Stimulated activated naive B cell treated with anti-CD40 and anti-IgM and Interleukin-4, amounts not matched to agents 10 μg/mL and 1 μg/mL and 100 μg/mL, for 72 hours (primary cell): ENCODE results near the gene MIA.

Experiments
- ATAC-seq, 2 donors: fragments of 150-1000 bp; cut with Tn5 transposase; replicated peaks; 2 replicates each; pipeline ENCODE4 v1.10.0; 2021; ENCODE audit warnings: moderate library complexity in 1 of 2
- DNase-seq: peaks from one replicate; pipeline ENCODE4 v3.0.0; 2021
- H3K27ac Mint-ChIP-seq: one replicate; pipeline ENCODE4 v1.8.0; 2022; ENCODE audit warnings: mild to moderate bottlenecking, mixed read lengths
- H3K27me3 Mint-ChIP-seq, 2 donors: one replicate each; pipeline ENCODE4 v1.8.0; 2022; ENCODE audit warnings: mixed read lengths in 2 of 2
- H3K36me3 Mint-ChIP-seq, 2 donors: one replicate each; pipeline ENCODE4 v1.8.0; 2022; ENCODE audit warnings: mixed read lengths in 2 of 2, mild to moderate bottlenecking in 1 of 2
- H3K4me1 Mint-ChIP-seq, 2 donors: one replicate each; pipeline ENCODE4 v1.8.0; 2022; ENCODE audit warnings: mixed read lengths in 2 of 2, mild to moderate bottlenecking in 1 of 2
- H3K4me3 Mint-ChIP-seq, 2 donors: one replicate each; pipeline ENCODE4 v1.8.0; 2022; ENCODE audit warnings: mild to moderate bottlenecking in 2 of 2, mixed read lengths in 2 of 2, moderate library complexity in 1 of 2
- H3K9me3 Mint-ChIP-seq, 2 donors: one replicate each; pipeline ENCODE4 v1.8.0; 2022; ENCODE audit warnings: mixed read lengths in 2 of 2, mild to moderate bottlenecking in 1 of 2

The MIA gene

DNA sequence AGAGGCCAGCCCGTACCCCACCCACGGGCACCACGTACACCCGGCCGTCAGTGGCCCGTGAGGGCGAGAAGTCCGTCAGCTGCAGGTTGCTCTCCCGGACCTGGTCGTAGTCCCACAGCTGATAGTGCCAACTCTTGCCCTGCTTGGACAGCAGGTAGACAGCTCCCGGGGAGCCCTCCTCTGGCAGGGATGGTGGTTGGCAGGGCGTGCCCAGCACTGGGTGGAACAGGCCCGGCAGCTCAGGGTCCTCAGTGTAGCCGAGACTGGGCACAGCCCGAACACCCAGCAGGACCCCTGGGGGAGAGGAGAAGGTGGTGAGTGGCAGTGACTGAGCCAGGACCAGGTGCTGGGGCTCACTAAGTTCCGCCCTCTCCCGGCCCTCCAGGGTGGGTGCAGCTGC, 32.8 kb upstream of the MIA start:
- ATAC-seq (no peak), DNase-seq (no peak)
- Mint-ChIP-seq H3K4me1 (peaks cover 4 to 5% of the 10 kb centered on the region in 2 donors), H3K27me3 (no peaks in the 10 kb centered on the region), H3K36me3 (peaks cover 18 to 28% of the 10 kb centered on the region in 2 donors), H3K4me3 (no peak overlapping the region), H3K27ac (no peak overlapping the region), H3K9me3 (no peaks in the 10 kb centered on the region)

DNA sequence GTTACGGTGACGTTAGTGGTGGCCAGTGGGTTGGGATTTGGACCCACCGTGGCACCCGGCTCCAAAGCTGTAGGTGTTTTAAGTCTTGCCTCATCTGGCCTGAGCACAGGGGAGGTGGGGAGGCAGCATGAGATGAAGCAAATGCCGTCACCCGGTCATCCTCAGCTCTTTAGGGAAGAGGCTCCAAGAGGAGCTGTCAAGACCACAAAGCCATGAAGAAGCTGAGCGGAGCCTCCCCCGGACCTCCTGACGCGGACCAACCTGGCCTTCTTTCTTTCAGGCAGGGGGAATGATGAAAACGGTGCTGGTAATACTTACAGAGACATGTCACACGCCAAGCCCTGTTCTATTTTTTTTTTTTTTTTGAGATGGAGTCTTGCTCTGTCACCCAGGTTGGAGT, 32.4 kb upstream of the MIA start:
- no peak for ATAC-seq
- no peak overlapping the region for H3K27ac Mint-ChIP-seq
- H3K27me3 Mint-ChIP-seq, result no peaks in the 10 kb centered on the region
- peaks cover 15 to 25% of the 10 kb centered on the region in 2 donors for H3K36me3 Mint-ChIP-seq
- peaks cover 4 to 5% of the 10 kb centered on the region in 2 donors for H3K4me1 Mint-ChIP-seq
- no peak overlapping the region for H3K4me3 Mint-ChIP-seq
- no peaks in the 10 kb centered on the region for H3K9me3 Mint-ChIP-seq
- DNase-seq, result no peak

DNA sequence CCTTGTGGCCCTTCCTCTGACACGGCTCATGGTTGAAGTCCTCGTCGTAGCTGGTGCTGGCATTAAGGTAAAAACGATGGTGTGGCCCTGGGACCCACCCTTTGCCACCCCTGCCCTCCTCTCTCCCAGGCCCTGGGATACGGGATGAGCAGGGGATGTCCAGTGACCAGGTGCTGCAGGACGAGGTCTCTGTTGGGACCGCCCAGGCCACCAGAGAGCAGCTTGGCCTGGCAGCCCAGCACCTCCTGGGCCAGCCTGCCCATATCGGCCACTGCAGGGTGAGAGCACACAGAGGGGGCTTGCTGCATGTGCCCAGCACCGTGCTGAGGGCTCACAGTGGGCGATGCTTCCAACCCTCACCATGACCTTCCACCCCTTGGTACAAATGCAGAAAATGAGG, 31.4 kb upstream of the MIA start:
- H3K27ac Mint-ChIP-seq, result no peak overlapping the region
- peaks cover 18 to 28% of the 10 kb centered on the region in 2 donors for H3K36me3 Mint-ChIP-seq
- H3K27me3 Mint-ChIP-seq, result no peaks in the 10 kb centered on the region
- no peak overlapping the region for H3K4me3 Mint-ChIP-seq
- H3K9me3 Mint-ChIP-seq, result no peaks in the 10 kb centered on the region
- no peak for ATAC-seq
- peaks cover 9 to 12% of the 10 kb centered on the region in 2 donors for H3K4me1 Mint-ChIP-seq
- no peak for DNase-seq

DNA sequence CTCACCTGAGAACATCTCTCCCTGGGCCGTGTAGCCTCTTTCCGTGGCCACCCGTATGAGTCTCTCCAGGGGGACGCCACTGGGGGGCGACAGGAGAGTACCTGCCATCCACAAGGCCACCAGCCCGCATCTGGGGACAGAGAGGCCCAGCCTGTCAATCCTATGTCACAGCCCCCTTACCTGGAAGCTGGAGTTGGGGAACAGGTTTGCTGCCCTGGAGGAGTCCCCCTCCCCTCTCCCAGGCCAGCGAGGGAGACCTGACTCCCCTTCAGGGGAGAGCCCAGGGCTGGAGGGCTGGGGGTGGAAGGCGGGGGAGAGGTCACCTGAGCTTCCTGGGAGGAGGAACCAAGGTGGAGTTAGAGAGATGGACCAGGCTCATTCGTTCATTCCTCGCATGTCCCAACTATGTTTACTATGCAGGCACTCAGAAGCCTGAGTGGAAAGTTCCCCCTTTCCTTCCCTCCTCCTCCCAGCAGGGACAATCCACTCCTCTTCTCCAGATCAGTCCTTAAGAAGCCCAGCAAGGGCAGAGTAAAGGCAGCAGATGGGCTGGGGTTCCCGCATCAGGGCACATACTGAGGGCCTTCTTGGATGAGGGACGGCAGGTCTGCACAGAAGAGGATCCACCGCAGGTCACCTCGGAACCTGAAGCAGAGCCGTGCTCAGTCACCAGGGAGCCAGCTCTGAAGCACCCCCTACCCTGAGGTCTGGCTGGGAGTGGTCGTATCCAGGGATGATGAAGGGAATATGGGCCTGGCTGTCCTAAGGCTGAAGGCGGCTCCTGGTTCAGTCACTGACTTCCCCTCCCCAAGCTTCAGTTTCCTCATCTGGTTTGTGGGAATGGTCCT, 30.5 kb upstream of the MIA start:
- Mint-ChIP-seq H3K36me3 (peaks cover 13 to 23% of the 10 kb centered on the region in 2 donors), H3K4me1 (peaks cover 11 to 15% of the 10 kb centered on the region in 2 donors), H3K9me3 (peaks cover 0 to 2% of the 10 kb centered on the region in 2 donors), H3K4me3 (no peak overlapping the region), H3K27me3 (no peaks in the 10 kb centered on the region), H3K27ac (peak overlapping the region; percentile 34)
- DNase-seq (no peak), ATAC-seq (no peak)

DNA sequence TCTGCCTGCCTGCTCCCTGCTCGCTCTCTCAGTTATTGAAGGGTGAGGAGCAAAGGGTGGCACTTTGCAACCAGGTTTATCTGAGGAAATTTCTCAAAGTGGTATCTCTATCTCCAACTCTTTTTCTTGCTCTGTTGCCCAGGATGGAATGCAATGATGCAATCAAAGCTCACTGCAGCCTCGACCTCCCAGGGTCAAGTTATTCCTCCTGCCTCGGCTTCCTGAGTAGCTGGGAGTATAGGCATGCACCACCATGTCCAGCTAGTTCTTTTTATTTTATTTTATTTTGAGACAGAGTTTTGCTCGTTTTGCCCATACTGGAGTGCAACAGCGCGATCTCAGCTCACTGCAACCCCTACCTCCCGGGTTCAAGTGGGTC, 29.9 kb upstream of the MIA start:
- Mint-ChIP-seq H3K4me1 (peaks cover 12 to 18% of the 10 kb centered on the region in 2 donors), H3K27me3 (no peaks in the 10 kb centered on the region), H3K36me3 (peaks cover 13 to 26% of the 10 kb centered on the region in 2 donors), H3K9me3 (peaks cover 0 to 2% of the 10 kb centered on the region in 2 donors), H3K4me3 (no peak overlapping the region), H3K27ac (no peak overlapping the region)
- no peak for DNase-seq
- no peak for ATAC-seq

DNA sequence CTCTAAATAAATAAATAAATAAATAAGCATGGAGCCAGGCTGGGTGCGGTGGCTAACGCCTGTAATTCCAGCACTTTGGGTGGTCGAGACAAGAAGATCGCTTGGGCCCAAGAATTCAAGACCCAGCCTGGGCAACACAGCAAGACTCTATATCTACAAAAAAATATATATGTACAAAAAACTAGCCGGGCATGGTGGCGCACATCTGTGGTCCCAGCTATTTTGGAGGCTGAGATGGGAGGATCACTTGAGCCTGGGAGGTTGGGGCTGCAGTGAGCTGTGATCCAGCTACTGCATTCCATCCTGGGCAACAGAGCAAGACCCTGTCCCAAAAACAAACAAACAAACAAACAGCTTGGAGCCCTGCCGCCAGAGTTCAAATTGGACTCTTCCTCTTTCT, 27.8 kb upstream of the MIA start:
- ATAC-seq (no peak), DNase-seq (no peak)
- H3K4me3 Mint-ChIP-seq, result no peak overlapping the region
- peaks cover 0 to 2% of the 10 kb centered on the region in 2 donors for H3K9me3 Mint-ChIP-seq
- H3K36me3 Mint-ChIP-seq, result peaks cover 20 to 30% of the 10 kb centered on the region in 2 donors
- H3K27me3 Mint-ChIP-seq, result no peaks in the 10 kb centered on the region
- no peak overlapping the region for H3K27ac Mint-ChIP-seq
- peaks cover 13 to 22% of the 10 kb centered on the region in 2 donors for H3K4me1 Mint-ChIP-seq

DNA sequence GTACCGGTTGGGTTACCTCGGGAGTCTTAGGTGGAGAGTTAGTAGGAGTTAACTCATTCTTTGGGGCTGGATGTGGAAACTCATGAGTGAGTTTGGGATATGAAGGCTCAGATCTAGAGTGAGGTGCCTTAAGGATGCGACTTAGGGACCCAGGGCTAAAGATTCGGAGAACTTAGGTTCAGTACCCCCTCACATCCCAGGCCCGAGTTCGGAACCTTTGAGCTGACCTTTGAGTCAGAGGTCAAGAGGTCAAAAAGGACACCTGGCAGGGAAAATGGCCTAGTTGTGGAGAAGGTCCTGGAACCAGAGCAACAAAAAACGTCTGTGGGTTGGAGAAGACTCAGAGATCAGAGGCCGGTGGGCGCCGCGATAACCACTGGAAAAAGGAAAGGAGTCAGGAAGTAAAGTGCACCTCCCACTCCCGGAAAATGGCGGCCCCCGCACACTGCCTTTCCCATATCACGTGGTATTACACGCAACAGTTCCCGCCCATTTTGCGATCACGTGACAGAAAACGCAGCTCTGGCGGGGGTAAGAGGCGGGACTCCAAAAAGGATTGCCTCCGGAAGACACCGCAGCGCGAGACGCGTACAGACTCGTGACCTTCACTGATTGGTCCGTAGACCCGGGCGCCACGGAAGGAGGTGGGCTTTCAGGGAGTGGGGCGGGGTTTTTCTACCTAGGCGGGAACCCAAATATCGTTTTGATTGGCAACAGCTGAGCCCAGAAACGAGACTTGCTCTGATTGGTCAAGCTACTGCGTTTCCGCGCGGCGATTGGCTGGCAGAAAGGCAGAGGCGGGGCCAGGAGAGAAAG, 25.1 kb upstream of the MIA start, which contains the start of gene ACTMAP:
Gene ACTMAP (minus strand): TSS at position 420 of the 816 bp plus-strand sequence. CDS start 674 bp downstream, outside the sequence.
- Mint-ChIP-seq H3K36me3 (peaks cover 34 to 41% of the 10 kb centered on the region in 2 donors), H3K4me1 (peaks cover 25 to 45% of the 10 kb centered on the region in 2 donors), H3K4me3 (peak within 1 kb of the TSS; percentile 85 to 99), H3K9me3 (peaks cover 0 to 2% of the 10 kb centered on the region in 2 donors), H3K27me3 (no peaks in the 10 kb centered on the region), H3K27ac (peak within 1 kb of the TSS; percentile 99)
- ATAC-seq (peak; percentile 89 to 90), DNase-seq (peak; percentile 100)

DNA sequence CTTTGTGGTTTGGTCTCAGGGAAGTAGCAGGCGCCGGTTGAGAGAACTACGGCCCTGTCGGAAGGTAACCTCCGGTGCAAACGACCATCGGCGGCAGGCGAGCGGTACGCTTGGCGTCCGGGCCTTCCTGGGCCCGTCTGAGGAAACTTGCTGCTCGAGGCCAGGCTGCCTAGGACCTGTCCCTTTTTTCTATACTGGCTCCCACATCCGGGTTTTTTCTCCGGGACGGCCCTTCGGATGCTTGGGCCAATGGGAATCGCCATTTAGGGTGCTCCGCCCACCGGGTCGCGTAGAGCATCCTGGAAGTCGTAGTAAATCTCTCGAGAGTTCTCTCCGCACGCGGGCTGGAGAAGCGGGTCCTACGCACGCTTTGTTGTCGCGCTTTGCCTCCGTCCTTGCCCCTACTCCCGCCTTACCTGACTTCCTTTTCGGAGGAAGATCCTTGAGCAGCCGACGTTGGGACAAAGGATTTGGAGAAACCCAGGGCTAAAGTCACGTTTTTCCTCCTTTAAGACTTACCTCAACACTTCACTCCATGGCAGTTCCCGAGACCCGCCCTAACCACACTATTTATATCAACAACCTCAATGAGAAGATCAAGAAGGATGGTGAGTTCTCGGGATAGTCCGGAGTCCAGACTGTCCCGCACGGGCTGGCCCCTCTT, 24.3 kb upstream of the MIA start, which contains the start of gene SNRPA:
Gene SNRPA (plus strand): TSS at position 330 of the 664 bp plus-strand sequence. CDS start 206 bp downstream, at position 536.
- H3K9me3 Mint-ChIP-seq, result peaks cover 0 to 2% of the 10 kb centered on the region in 2 donors
- peak within 1 kb of the TSS; percentile 85 to 99 for H3K4me3 Mint-ChIP-seq
- peaks cover 32 to 53% of the 10 kb centered on the region in 2 donors for H3K4me1 Mint-ChIP-seq
- no peaks in the 10 kb centered on the region for H3K27me3 Mint-ChIP-seq
- H3K36me3 Mint-ChIP-seq, result peaks cover 41 to 49% of the 10 kb centered on the region in 2 donors
- peak; percentile 79 for ATAC-seq
- DNase-seq, result peak; percentile 95
- peak within 1 kb of the TSS; percentile 99 for H3K27ac Mint-ChIP-seq

DNA sequence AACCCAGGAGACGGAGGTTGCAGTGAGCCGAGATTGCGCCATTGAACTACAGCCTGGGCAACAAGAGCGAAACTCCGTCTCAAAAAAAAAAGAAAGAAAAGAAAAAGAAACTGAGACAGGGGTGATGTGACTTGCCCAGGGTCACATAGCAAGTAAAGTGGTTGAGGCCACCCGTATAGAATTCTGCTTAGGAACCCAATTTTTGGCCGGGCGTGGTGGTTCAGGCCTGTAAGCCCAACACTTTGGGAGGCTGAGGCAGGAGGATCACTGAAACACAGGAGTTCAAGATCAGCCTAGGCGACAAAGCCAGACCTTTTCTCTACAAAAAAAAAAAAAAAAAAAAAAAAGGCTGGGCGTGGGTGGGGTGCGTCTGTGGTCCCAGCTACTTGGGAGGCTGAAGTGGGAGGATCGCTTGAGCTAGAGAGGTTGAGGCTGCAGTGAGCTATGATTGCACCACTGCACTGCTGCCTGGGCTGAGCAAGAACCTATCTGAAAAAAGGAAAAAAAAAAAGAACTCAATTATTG, 23.0 kb upstream of the MIA start:
- H3K9me3 Mint-ChIP-seq, result peaks cover 0 to 2% of the 10 kb centered on the region in 2 donors
- H3K27ac Mint-ChIP-seq, result peak overlapping the region; percentile 99
- H3K27me3 Mint-ChIP-seq, result no peaks in the 10 kb centered on the region
- H3K36me3 Mint-ChIP-seq, result peaks cover 52 to 59% of the 10 kb centered on the region in 2 donors
- H3K4me3 Mint-ChIP-seq, result peak overlapping the region; percentile 85 to 99
- DNase-seq, result no peak
- ATAC-seq, result no peak
- H3K4me1 Mint-ChIP-seq, result peaks cover 38 to 66% of the 10 kb centered on the region in 2 donors

DNA sequence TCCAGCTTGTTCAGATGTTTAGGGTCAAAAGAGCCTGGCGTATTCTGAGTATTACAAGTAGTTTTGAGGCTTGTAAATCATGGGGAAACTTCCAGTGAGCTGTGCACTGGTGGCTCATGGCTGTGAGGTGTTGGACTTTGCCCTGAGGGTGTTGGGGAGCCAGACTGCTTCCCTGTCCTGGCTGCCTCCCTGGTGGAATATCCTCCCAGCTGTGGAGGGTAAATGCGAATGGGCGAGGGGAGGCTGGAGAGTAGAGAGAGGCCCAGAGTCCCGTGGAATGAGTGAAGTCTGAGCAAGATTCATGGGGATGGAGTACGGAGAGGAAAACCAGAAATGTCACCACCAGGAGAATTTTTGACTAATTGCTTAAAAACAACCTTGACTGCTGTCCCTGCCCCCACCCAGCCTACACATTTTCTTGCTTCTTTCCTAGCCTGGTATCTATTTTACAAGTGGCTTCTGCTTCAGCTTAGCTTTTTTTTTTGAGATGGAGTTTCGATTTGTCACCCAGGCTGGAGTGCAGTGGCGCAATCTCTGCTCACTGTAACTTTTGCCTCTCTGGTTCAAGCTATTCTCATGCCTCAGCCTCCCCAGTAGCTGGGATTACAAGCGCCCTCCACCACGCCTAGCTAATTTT, 20.6 kb upstream of the MIA start:
- no peaks in the 10 kb centered on the region for H3K9me3 Mint-ChIP-seq
- no peak for ATAC-seq
- no peaks in the 10 kb centered on the region for H3K27me3 Mint-ChIP-seq
- H3K4me1 Mint-ChIP-seq, result peaks cover 33 to 59% of the 10 kb centered on the region in 2 donors
- DNase-seq, result no peak
- H3K27ac Mint-ChIP-seq, result peak overlapping the region; percentile 70
- H3K36me3 Mint-ChIP-seq, result peaks cover 55 to 66% of the 10 kb centered on the region in 2 donors
- H3K4me3 Mint-ChIP-seq, result peak overlapping the region; percentile 81 to 84

DNA sequence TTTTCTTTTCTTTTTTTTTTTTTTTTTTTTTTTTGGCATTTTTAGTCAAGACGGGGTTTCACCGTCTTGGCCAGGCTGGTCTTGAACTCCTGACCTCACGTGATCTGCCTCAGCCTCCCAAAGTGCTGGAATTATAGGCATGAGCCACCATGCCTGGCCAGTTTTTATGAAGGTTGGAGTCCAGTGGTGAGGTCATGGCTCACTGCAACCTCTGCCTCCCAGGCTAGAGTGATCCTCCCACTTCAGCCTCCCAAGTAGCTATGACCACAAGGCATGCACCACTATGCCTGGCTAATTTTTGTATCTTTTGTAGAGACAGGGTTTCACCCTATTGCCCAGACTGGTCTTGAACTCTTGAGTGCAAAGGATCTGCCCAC, 20.1 kb upstream of the MIA start:
- H3K4me3 Mint-ChIP-seq, result peak overlapping the region; percentile 81 to 84
- no peaks in the 10 kb centered on the region for H3K27me3 Mint-ChIP-seq
- H3K36me3 Mint-ChIP-seq, result peaks cover 56 to 67% of the 10 kb centered on the region in 2 donors
- ATAC-seq (no peak), DNase-seq (no peak)
- H3K9me3 Mint-ChIP-seq, result no peaks in the 10 kb centered on the region
- H3K27ac Mint-ChIP-seq, result peak overlapping the region; percentile 20
- H3K4me1 Mint-ChIP-seq, result peaks cover 32 to 56% of the 10 kb centered on the region in 2 donors

DNA sequence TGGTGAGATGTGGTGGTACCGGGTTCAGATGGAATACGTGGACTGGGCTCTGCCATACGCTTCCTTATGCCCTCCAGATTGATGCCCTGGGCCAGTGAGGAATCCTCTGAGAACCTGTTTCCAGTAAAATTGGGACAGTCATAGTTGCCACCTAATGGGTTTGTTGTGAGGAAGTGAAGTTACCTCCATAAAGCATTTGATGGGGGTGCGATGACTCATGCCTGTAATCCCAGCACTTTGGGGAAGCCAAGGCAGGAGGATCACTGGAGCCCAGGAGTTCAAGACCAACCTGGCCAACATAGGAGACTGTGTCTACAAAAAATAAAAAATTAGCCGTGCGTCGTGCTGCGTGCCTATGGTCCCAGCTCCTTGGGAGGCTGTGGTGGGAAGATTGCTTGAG, 19.5 kb upstream of the MIA start:
- DNase-seq (no peak), ATAC-seq (no peak)
- Mint-ChIP-seq H3K27ac (peak overlapping the region; percentile 22), H3K36me3 (peaks cover 62 to 73% of the 10 kb centered on the region in 2 donors), H3K4me1 (peaks cover 33 to 56% of the 10 kb centered on the region in 2 donors), H3K4me3 (peak overlapping the region; percentile 55 to 81), H3K27me3 (no peaks in the 10 kb centered on the region), H3K9me3 (no peaks in the 10 kb centered on the region)

DNA sequence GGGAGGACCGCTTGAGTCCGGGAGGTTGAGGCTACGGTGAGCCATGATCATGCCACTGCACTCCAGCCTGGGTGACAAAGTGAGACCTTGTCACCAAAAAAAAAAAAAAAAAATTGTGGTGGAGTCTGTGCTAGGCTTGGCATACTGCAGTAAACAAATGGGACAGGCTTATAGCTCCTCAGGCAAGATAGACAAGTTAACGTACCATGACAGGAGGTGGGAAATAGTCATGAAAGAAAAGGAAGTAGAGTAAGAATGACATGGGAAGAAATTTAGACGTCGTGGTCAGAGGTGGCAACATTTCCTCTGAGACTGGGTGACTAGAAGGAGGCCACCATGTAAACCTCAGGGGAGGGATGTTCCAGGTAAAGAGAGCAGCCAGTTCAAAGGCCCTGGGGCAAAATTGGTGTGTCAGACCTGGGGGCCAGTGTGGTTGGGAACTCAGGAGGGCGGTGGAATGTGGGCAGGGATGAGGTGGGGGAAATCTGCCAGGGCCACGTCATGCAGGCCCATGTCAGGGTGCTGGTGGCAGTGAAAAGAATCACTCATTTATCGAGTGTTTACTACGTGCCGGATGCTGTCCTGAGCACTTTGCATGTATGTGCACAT, 18.7 kb upstream of the MIA start:
- ATAC-seq (peak in 1 of 2 donors; percentile 24), DNase-seq (no peak)
- Mint-ChIP-seq H3K27me3 (no peaks in the 10 kb centered on the region), H3K4me3 (peak overlapping the region; percentile 34 to 54), H3K36me3 (peaks cover 61 to 71% of the 10 kb centered on the region in 2 donors), H3K4me1 (peaks cover 35 to 56% of the 10 kb centered on the region in 2 donors), H3K9me3 (no peaks in the 10 kb centered on the region), H3K27ac (peak overlapping the region; percentile 49)
